ENCODE data around the gene MIGA2. TPM values are rescaled to one million over a fixed set of nuclear protein-coding genes. Genes with fewer than 3 reads are reported as not detected.
A peak's percentile ranks its signal among the peaks of the same experiment; 100 is the strongest.

MIGA2 gene
- total RNA-seq, 1 donor from 2014 or later, result 16.2 TPM

GRCh38 chr9:129074106-129074505 is 37.7 kb downstream of the MIGA2 start:
- DNase-seq, result no peak

- no peak for DNase-seq
These were observed 39.7 kb downstream of the MIGA2 start for GRCh38 chr9:129075996-129076639.

GRCh38 chr9:129076640-129077037 is 40.2 kb downstream of the MIGA2 start:
- no peak for DNase-seq

GRCh38 chr9:129077236-129077635 is 40.8 kb downstream of the MIGA2 start:
- DNase-seq, result no peak

GRCh38 chr9:129078691-129079503 is 42.5 kb downstream of the MIGA2 start:
- no peak for DNase-seq

GRCh38 chr9:129079829-129080228 is 43.4 kb downstream of the MIGA2 start:
- no peak for DNase-seq

- DNase-seq, result no peak
These were observed 43.8 kb downstream of the MIGA2 start for GRCh38 chr9:129080298-129080600.

- DNase-seq, result peak; percentile 99
These were observed 44.4 kb downstream of the MIGA2 start, which contains the start of gene DOLPP1 for GRCh38 chr9:129080601-129081387. Gene DOLPP1 (plus strand): TSS chr9:129081111. CDS start chr9:129081132, 21 bp downstream.

- DNase-seq, result peak; percentile 48
These were observed 45.0 kb downstream of the MIGA2 start for GRCh38 chr9:129081388-129081904.

GRCh38 chr9:129084087-129084486 is 47.7 kb downstream of the MIGA2 start:
- DNase-seq, result no peak

GRCh38 chr9:129089246-129089645 is 52.8 kb downstream of the MIGA2 start:
- no peak for DNase-seq

- DNase-seq, result no peak
These were observed 57.4 kb downstream of the MIGA2 start for GRCh38 chr9:129093602-129094386.

GRCh38 chr9:129094387-129095169 is 58.2 kb downstream of the MIGA2 start:
- no peak for DNase-seq

- DNase-seq, result no peak
These were observed 58.8 kb downstream of the MIGA2 start for GRCh38 chr9:129095170-129095667.

GRCh38 chr9:129095908-129096307 is 59.5 kb downstream of the MIGA2 start:
- DNase-seq, result no peak

- no peak for DNase-seq
These were observed 61.4 kb downstream of the MIGA2 start for GRCh38 chr9:129097671-129098306.

GRCh38 chr9:129098328-129098727 is 61.9 kb downstream of the MIGA2 start:
- no peak for DNase-seq

- DNase-seq, result no peak
These were observed 64.2 kb downstream of the MIGA2 start for GRCh38 chr9:129100383-129101169.

GRCh38 chr9:129101279-129101678 is 64.9 kb downstream of the MIGA2 start:
- no peak for DNase-seq

- DNase-seq, result no peak
These were observed 65.7 kb downstream of the MIGA2 start for GRCh38 chr9:129102095-129102525.

All from skin of body (tissue), 2 donors.